Spinal cord (tissue), 10 donors: Measurements from ENCODE around the gene CD40. TPM values are rescaled to one million over a fixed set of nuclear protein-coding genes. Genes with fewer than 3 reads are reported as not detected.

ENCODE experiments used
- DNase-seq, 6 donors: peaks; one replicate each; pipeline versions ENCODE4 v3.0.0 to v3.0.0-alpha.2; 2013 to 2015; ENCODE audit warnings: low spot score in 6 of 6, low read depth in 4 of 6
- H3K27ac ChIP-seq: one replicate; pipeline ENCODE4 v1.5.1; 2013; ENCODE audit warnings: low read depth, low read length, control low read depth
- H3K27me3 ChIP-seq: one replicate; pipeline ENCODE4 v1.6.1; 2013; ENCODE audit warnings: low read length; ENCODE audit not compliant: control insufficient read depth, insufficient read depth
- H3K36me3 ChIP-seq: one replicate; pipeline ENCODE4 v1.6.1; 2013; ENCODE audit warnings: low read length; ENCODE audit not compliant: control insufficient read depth, insufficient read depth
- H3K4me1 ChIP-seq: one replicate; pipeline ENCODE4 v1.6.1; 2013; ENCODE audit warnings: low read length; ENCODE audit not compliant: control insufficient read depth, insufficient read depth
- H3K4me3 ChIP-seq: one replicate; pipeline ENCODE4 v1.5.1; 2013; ENCODE audit warnings: low read depth, low read length, control low read depth
- H3K9me3 ChIP-seq: one replicate; pipeline ENCODE4 v1.6.1; 2013; ENCODE audit warnings: low read length; ENCODE audit not compliant: control insufficient read depth, insufficient read depth
- WGBS: methylation state at CpG from one replicate; pipeline ENCODE4 v1.1.5; 2013; ENCODE audit warnings: missing lambda C conversion rate; ENCODE audit not compliant: insufficient coverage; 5-methylcytosine and 5-hydroxymethylcytosine counted together
- long read RNA-seq, 4 donors: transcript quantifications; one replicate each; lab custom pipeline, GENCODE V29; 2026
- polyA plus RNA-seq, 2 donors: library from polyadenylated mRNA; unstranded; fragments of 120-200 nt; gene quantifications; one replicate each; pipeline ENCODE4 v1.2.1, GENCODE V29; 2013; ENCODE audit not compliant: insufficient read length in 2 of 2
- total RNA-seq, 2 donors: library from RNA; depleted of rRNA in 1 of 2; stranded (reverse); fragments of 120-200 nt in 1 of 2; fragments of >200 nt in 1 of 2; gene quantifications; one replicate each; pipeline versions ENCODE4 v1.2.3 to v1.2.4, GENCODE V29; 2013 to 2014
- donor health status: healthy.

The CD40 gene
- 1 to 10 TPM; 1.6 to 6.3 TPM for total RNA-seq
- polyA plus RNA-seq, result 1 to 10 TPM; 4.8 to 6.5 TPM
- long read RNA-seq, donor 1, result 0 reads
- long read RNA-seq, donor 2, result 0 reads
- long read RNA-seq, donor 3, partial matches to known transcripts, result 0 of 1 reads
- long read RNA-seq, donor 3, other reads (novel, unspliced or antisense), result 0 of 1 reads
- long read RNA-seq, donor 4, partial matches to known transcripts, result 0 of 6 reads
- long read RNA-seq, donor 4, other reads (novel, unspliced or antisense), result 0 of 6 reads

DNA sequence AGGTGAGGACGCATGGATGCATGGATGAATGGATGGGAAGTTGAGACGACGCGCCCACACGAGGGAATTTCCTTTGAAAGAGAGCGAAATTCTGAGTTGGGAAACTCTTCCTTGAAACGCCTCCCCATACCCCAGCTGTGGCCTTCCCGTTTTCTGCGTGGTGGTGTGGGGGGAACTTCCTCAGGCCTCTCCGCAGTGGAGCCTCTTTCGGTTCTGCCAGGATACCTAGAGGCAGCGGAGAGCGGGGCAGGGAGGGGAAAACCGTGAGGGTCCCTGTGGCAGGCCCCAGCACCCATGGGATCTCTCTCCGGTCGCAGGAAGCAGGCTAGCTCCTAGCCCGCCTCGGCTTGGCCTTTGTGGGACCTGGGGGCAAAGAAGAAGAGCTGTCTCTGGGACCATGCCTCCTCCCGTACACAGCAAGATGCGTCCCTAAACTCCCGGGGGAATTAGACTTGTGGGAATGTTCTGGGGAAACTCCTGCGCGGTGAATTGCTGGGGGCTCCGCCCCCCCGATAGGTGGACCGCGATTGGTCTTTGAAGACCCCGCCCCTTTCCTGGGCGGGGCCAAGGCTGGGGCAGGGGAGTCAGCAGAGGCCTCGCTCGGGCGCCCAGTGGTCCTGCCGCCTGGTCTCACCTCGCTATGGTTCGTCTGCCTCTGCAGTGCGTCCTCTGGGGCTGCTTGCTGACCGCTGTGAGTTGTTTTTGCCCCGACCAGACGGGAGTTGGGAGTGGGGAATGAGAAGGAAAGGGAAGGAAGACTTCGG lies at the start of gene CD40:
Gene CD40 (plus strand): TSS at position 611 of the 764 bp plus-strand sequence. CDS start 30 bp downstream, at position 641.
- Histone ChIP-seq H3K36me3 (no peaks in the 10 kb centered on the region), H3K27me3 (peaks cover 14% of the 10 kb centered on the region), H3K4me1 (peaks cover 13% of the 10 kb centered on the region), H3K27ac (no peak within 1 kb of the TSS), H3K4me3 (peak within 1 kb of the TSS; percentile 18), H3K9me3 (no peaks in the 10 kb centered on the region)
- DNase-seq, result peak in 3 of 6 donors; percentile 40 to 80 (median 56)
- WGBS, result 9% methylated on average over 31 of the region's 40 CpGs

- H3K4me3 ChIP-seq, result no peak overlapping the region
- no peaks in the 10 kb centered on the region for H3K27me3 ChIP-seq
- no peaks in the 10 kb centered on the region for H3K4me1 ChIP-seq
- DNase-seq, result no peak
- 94% methylated on average over 17 of the region's 20 CpGs for WGBS
- no peak overlapping the region for H3K27ac ChIP-seq
- H3K9me3 ChIP-seq, result no peaks in the 10 kb centered on the region
- peaks cover 35% of the 10 kb centered on the region for H3K36me3 ChIP-seq
Measured at GRCh38 chr20:46070215-46070900, 47.8 kb upstream of the CD40 start.

DNA sequence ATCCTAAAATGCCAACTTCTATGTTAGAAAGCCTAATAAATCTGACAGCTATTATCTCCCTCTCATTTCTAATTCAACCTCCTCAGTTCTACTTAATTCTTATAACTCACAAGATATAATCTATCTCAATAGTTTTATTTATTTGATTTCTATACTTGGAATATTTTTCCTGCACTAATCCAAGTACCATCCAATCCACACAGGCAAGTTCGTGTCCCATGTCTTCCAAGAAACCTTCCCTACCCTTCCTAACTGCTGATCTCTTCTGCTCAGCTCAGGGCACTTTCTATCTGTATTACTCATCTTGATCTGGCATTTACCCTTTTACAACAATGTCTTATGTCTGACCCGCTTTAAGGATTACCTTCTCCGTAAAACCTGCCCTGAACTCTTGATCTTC lies 46.5 kb upstream of the CD40 start:
- peaks cover 25% of the 10 kb centered on the region for H3K36me3 ChIP-seq
- whole genome bisulfite sequencing, result 97% methylated on average over 3 of the region's 3 CpGs
- no peaks in the 10 kb centered on the region for H3K27me3 ChIP-seq
- H3K27ac ChIP-seq, result no peak overlapping the region
- no peak overlapping the region for H3K4me3 ChIP-seq
- no peak for DNase-seq
- H3K9me3 ChIP-seq, result no peaks in the 10 kb centered on the region
- H3K4me1 ChIP-seq, result no peaks in the 10 kb centered on the region

DNA sequence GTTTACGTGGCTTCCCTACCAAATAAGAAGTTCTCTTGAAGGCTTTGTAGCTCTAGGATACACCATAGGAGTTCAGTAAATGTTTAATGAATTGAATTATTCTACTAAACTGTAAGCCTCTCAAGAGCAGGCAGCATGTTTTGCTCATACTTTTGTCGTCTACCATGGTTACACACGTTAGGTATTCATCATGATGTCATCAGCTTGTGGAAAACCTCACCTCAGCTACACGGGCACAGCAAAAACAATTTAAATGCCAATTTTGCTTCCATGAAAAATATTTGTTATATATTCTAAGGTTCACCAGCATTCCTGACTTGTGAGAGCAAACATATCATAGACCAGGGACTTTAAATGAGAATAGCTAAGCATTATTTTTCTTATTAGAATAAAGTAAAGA lies 45.1 kb upstream of the CD40 start:
- WGBS, result no CpG with 5 or more reads among the region's 4 CpGs
- H3K9me3 ChIP-seq, result no peaks in the 10 kb centered on the region
- no peak overlapping the region for H3K27ac ChIP-seq
- no peak for DNase-seq
- H3K27me3 ChIP-seq, result no peaks in the 10 kb centered on the region
- H3K4me1 ChIP-seq, result peaks cover 5% of the 10 kb centered on the region
- no peak overlapping the region for H3K4me3 ChIP-seq
- peaks cover 26% of the 10 kb centered on the region for H3K36me3 ChIP-seq

GRCh38 chr20:46073443-46073842 lies 44.7 kb upstream of the CD40 start:
- no peak for DNase-seq
- H3K4me1 ChIP-seq, result peaks cover 5% of the 10 kb centered on the region
- no peaks in the 10 kb centered on the region for H3K9me3 ChIP-seq
- H3K27ac ChIP-seq, result no peak overlapping the region
- H3K4me3 ChIP-seq, result no peak overlapping the region
- no peaks in the 10 kb centered on the region for H3K27me3 ChIP-seq
- H3K36me3 ChIP-seq, result peaks cover 23% of the 10 kb centered on the region
- WGBS, result 100% methylated on average over 1 of the region's 3 CpGs

GRCh38 chr20:46074006-46074405 lies 44.1 kb upstream of the CD40 start:
- Histone ChIP-seq H3K9me3 (no peaks in the 10 kb centered on the region), H3K36me3 (peaks cover 20% of the 10 kb centered on the region), H3K27ac (no peak overlapping the region), H3K27me3 (no peaks in the 10 kb centered on the region), H3K4me1 (peaks cover 9% of the 10 kb centered on the region), H3K4me3 (no peak overlapping the region)
- no CpG with 5 or more reads among the region's 3 CpGs for WGBS
- no peak for DNase-seq

DNA sequence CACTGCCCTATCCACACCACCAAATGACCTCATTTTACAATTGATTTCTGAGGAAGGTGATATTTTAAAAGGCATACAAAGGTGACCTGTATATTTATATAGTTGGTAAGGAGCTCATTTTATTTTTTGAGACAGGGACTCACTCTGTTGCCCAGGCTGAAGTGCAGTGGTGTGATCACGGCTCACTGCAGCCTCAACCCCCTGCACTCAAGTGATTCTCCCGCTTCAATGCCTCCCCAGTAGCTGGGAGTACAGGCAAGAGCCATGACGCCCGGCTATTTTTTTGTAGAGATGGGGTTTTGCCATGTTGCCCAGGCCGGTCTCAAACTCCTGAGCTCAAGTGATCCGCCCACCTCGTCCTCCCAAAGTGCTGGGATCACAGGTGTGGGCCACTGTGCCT lies 41.3 kb upstream of the CD40 start:
- no peak for DNase-seq
- Histone ChIP-seq H3K27ac (no peak overlapping the region), H3K27me3 (no peaks in the 10 kb centered on the region), H3K4me1 (peaks cover 11% of the 10 kb centered on the region), H3K9me3 (no peaks in the 10 kb centered on the region), H3K36me3 (peaks cover 14% of the 10 kb centered on the region), H3K4me3 (no peak overlapping the region)
- WGBS, result 77% methylated on average over 4 of the region's 7 CpGs

GRCh38 chr20:46077642-46078305 lies 40.3 kb upstream of the CD40 start:
- Histone ChIP-seq H3K27ac (no peak overlapping the region), H3K27me3 (no peaks in the 10 kb centered on the region), H3K4me1 (peaks cover 11% of the 10 kb centered on the region), H3K4me3 (no peak overlapping the region), H3K9me3 (no peaks in the 10 kb centered on the region), H3K36me3 (peaks cover 14% of the 10 kb centered on the region)
- DNase-seq, result no peak
- no CpG with 5 or more reads among the region's 8 CpGs for WGBS

GRCh38 chr20:46078954-46079353 lies 39.2 kb upstream of the CD40 start:
- peaks cover 11% of the 10 kb centered on the region for H3K4me1 ChIP-seq
- DNase-seq, result peak in 2 of 6 donors; percentile 44 to 62
- 69% methylated on average over 4 of the region's 7 CpGs for WGBS
- no peak overlapping the region for H3K4me3 ChIP-seq
- no peaks in the 10 kb centered on the region for H3K9me3 ChIP-seq
- peaks cover 14% of the 10 kb centered on the region for H3K36me3 ChIP-seq
- no peaks in the 10 kb centered on the region for H3K27me3 ChIP-seq
- no peak overlapping the region for H3K27ac ChIP-seq
